IMR-90 (cell line): Measurements from ENCODE around the gene TTC7B. TPM values are rescaled to one million over a fixed set of nuclear protein-coding genes. Genes with fewer than 3 reads are reported as not detected.

Experiments
- ATAC-seq: fragments of 200-7000 bp; cut with Tn5 transposase; 2 replicates; pipeline ENCODE4 v1.9.1; 2020; ENCODE audit warnings: low read depth, mild to moderate bottlenecking, moderate library complexity
- BruUV-seq: library from RNA; stranded (reverse); fragments of 400-500 nt; replicated peaks from 2 replicates; lab custom pipeline; 2021; lab: Mats Ljungman, UMichigan
- CTCF ChIA-PET: fragments of 300-600 bp; formaldehyde crosslinking; extraction: SDS; loops from one replicate; lab custom pipeline; 2021; ENCODE audit warnings: antibody characterized with exemption; lab: Yijun Ruan, JAX
- POLR2A ChIA-PET: fragments of 300-600 bp; sonication (Branson Sonifier 250); formaldehyde crosslinking; loops from one replicate; lab custom pipeline; 2022; ENCODE audit warnings: antibody characterized with exemption; ENCODE audit not compliant: unreplicated experiment; lab: Charles Lee
- DNase-seq: peaks from one replicate; pipeline ENCODE4 v3.0.0; 2013
- H2AFZ ChIP-seq: replicated peaks from 2 replicates; pipeline ENCODE3; 2013; ENCODE audit warnings: low read length, mild to moderate bottlenecking; ENCODE audit not compliant: poor library complexity
- H2AK5ac ChIP-seq: 2 replicates; pipeline ENCODE4 v1.6.1; 2013; ENCODE audit warnings: low read depth, low read length, inconsistent platforms
- H2AK9ac ChIP-seq: replicated peaks from 2 replicates; pipeline ENCODE3; 2013; ENCODE audit warnings: mild to moderate bottlenecking, low read depth, low read length, moderate library complexity; ENCODE audit not compliant: poor library complexity
- H2BK120ac ChIP-seq: 2 replicates; pipeline ENCODE4 v1.6.1; 2013; ENCODE audit warnings: low read depth, low read length, inconsistent platforms
- H2BK15ac ChIP-seq: 3 replicates; pipeline ENCODE4 v1.6.1; 2013; ENCODE audit warnings: low read depth, low read length, inconsistent platforms
- H2BK20ac ChIP-seq: 2 replicates; pipeline ENCODE4 v1.6.1; 2013; ENCODE audit warnings: low read depth, mild to moderate bottlenecking, inconsistent platforms, low read length, moderate library complexity
- H2BK5ac ChIP-seq: 2 replicates; pipeline ENCODE4 v1.6.1; 2013; ENCODE audit warnings: mild to moderate bottlenecking, low read depth, low read length, inconsistent platforms; ENCODE audit not compliant: poor library complexity, severe bottlenecking
- H3K14ac ChIP-seq: replicated peaks from 2 replicates; pipeline ENCODE4 v1.6.1; 2013; ENCODE audit warnings: low read depth, low read length, inconsistent platforms
- H3K18ac ChIP-seq: 2 replicates; pipeline ENCODE4 v1.6.1; 2013; ENCODE audit warnings: low read depth, low read length, control low read depth
- H3K23ac ChIP-seq: 2 replicates; pipeline ENCODE4 v1.6.1; 2013; ENCODE audit warnings: low read depth, low read length, inconsistent platforms
- H3K27ac ChIP-seq: 2 replicates; pipeline ENCODE4 v1.5.1; 2013; ENCODE audit warnings: mild to moderate bottlenecking, control low read depth, low read length; ENCODE audit not compliant: insufficient read depth
- H3K27me3 ChIP-seq: 2 replicates; pipeline ENCODE4 v1.6.1; 2013; ENCODE audit warnings: low read length; ENCODE audit not compliant: control insufficient read depth, insufficient read depth
- H3K36me3 ChIP-seq: 2 replicates; pipeline ENCODE4 v1.6.1; 2013; ENCODE audit warnings: low read length, mixed read lengths; ENCODE audit not compliant: control insufficient read depth, insufficient read depth
- H3K4ac ChIP-seq: 2 replicates; pipeline ENCODE4 v1.6.1; 2013; ENCODE audit warnings: low read depth, low read length, inconsistent platforms
- H3K4me1 ChIP-seq: 2 replicates; pipeline ENCODE4 v1.6.1; 2013; ENCODE audit warnings: low read length, mixed read lengths; ENCODE audit not compliant: control insufficient read depth, insufficient read depth
- H3K4me2 ChIP-seq: 2 replicates; pipeline ENCODE4 v1.6.1; 2013; ENCODE audit warnings: low read depth, mild to moderate bottlenecking, control low read depth, low read length, moderate library complexity
- H3K4me3 ChIP-seq: 2 replicates; pipeline ENCODE4 v1.5.1; 2013; ENCODE audit warnings: low read depth, mild to moderate bottlenecking, control low read depth, low read length, moderate library complexity; ENCODE audit not compliant: insufficient read depth
- H3K56ac ChIP-seq: 2 replicates; pipeline ENCODE4 v1.6.1; 2013; ENCODE audit warnings: low read length, inconsistent platforms; ENCODE audit not compliant: insufficient read depth; ENCODE audit errors: extremely low read depth
- H3K79me1 ChIP-seq, 2 experiments: 2 replicates each; pipeline ENCODE4 v1.6.1; 2013; ENCODE audit warnings: low read length in 2 of 2, inconsistent platforms in 1 of 2, low read depth in 1 of 2
- H3K9ac ChIP-seq: 2 replicates; pipeline ENCODE4 v1.6.1; 2013; ENCODE audit warnings: low read depth, low read length, control low read depth
- H3K9me1 ChIP-seq: 2 replicates; pipeline ENCODE4 v1.6.1; 2013; ENCODE audit warnings: low read length, inconsistent platforms; ENCODE audit not compliant: insufficient read depth
- H3K9me3 ChIP-seq: 2 replicates; pipeline ENCODE4 v1.6.1; 2013; ENCODE audit warnings: low read length; ENCODE audit not compliant: control insufficient read depth, insufficient read depth
- H4K20me1 ChIP-seq: 2 replicates; pipeline ENCODE4 v1.6.1; 2013; ENCODE audit warnings: low read length, inconsistent platforms; ENCODE audit not compliant: insufficient read depth
- H4K5ac ChIP-seq: 2 replicates; pipeline ENCODE4 v1.6.1; 2013; ENCODE audit warnings: mild to moderate bottlenecking, low read depth, low read length, control low read depth
- H4K8ac ChIP-seq, 2 experiments: 2 replicates each; pipeline ENCODE4 v1.6.1; 2013; ENCODE audit warnings: low read depth in 2 of 2, low read length in 2 of 2, control low read depth in 1 of 2, inconsistent platforms in 1 of 2
- H4K91ac ChIP-seq: 2 replicates; pipeline ENCODE4 v1.6.1; 2013; ENCODE audit warnings: low read depth, low read length, inconsistent platforms; ENCODE audit not compliant: insufficient read depth
- NFE2L2 ChIP-seq: fragments of 150-350 bp; IDR thresholded peaks from 2 replicates; pipeline ENCODE4 v1.6.1; 2016; ENCODE audit warnings: low read depth, mild to moderate bottlenecking, low read length
- WGBS, 2 experiments: methylation state at CpG; one replicate each; pipeline versions ENCODE4 v1.1.5 to v1.1.7; 2013; ENCODE audit warnings: missing lambda C conversion rate in 2 of 2; ENCODE audit not compliant: insufficient read length in 1 of 2; ENCODE audit errors: extremely low coverage in 2 of 2; 5-methylcytosine and 5-hydroxymethylcytosine counted together
- dilution Hi-C: fragments of 300-500 bp; cut with HindIII; formaldehyde crosslinking; loops from one replicate; pipeline ENCODE4 v1.14.3; 2018; ENCODE audit warnings: low sequenced_read_pairs; ENCODE audit not compliant: unreplicated experiment
- in situ Hi-C: fragments of 300-500 bp; cut with MboI; formaldehyde crosslinking; loops from 3 replicates; pipeline ENCODE4 v1.14.3; 2019; ENCODE audit warnings: low sequenced_read_pairs, inconsistent platforms, mixed read lengths
- intact Hi-C: fragments of 100-400 bp; cut with micrococcal nuclease; formaldehyde crosslinking; loops from 2 replicates; pipeline ENCODE4 v1.10.0; 2022
- polyA plus RNA-seq, 3 experiments: library from polyadenylated mRNA; depleted of rRNA; stranded (reverse); fragments of >200 nt; gene quantifications; 2 replicates each; pipeline ENCODE4 v1.2.3, GENCODE V29; 2012; ENCODE audit warnings: low replicate concordance in 1 of 3
- total RNA-seq: library from RNA; depleted of rRNA; stranded (reverse); fragments of >200 nt; gene quantifications from 2 replicates; pipeline ENCODE4 v1.2.3, GENCODE V29; 2012

Gene TTC7B
- total and polyA plus RNA-seq, 2 of the 4 experiments (the other 2 are of a cell fraction): 18.1 to 35.3 TPM

DNA sequence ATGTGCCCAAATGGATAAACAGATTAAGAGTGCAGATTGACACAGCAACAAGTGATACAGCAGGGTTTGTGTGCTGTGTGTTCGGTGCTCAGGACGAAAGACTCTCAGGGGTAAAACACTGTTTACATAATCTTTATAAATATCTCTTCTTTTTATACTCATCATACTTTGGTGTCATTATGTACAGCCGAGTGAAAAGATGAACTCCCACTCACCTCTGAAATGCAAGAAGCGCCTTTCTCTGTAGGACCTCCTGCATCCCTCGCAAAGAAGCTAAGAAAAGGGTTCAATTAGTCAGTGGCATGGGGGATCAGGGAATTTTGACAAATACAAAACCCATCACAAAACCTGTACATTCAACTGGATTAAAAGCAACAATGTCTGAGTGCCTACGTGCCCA is 163.6 kb downstream of the TTC7B start:
- Histone ChIP-seq H4K20me1 (no peaks in the 10 kb centered on the region), H3K4ac (no peak overlapping the region), H3K18ac (no peak overlapping the region), H4K91ac (no peak overlapping the region), H3K36me3 (peaks cover 5% of the 10 kb centered on the region; the same call in 1 of the 2 replicates), H3K4me2 (no peak overlapping the region), H3K27ac (no peak overlapping the region), H3K14ac (no peak overlapping the region), H2BK15ac (no peak overlapping the region), H2AFZ (no peak overlapping the region), H3K9me3 (no peaks in the 10 kb centered on the region), H2AK5ac (no peak overlapping the region), H2BK20ac (no peak overlapping the region), H3K4me1 (peaks cover 6% of the 10 kb centered on the region), H3K9me1 (peaks cover 4% of the 10 kb centered on the region; the same call in 1 of the 2 replicates), H4K8ac (no peak overlapping the region), H2BK5ac (no peak overlapping the region), H3K27me3 (no peaks in the 10 kb centered on the region), H2AK9ac (no peak overlapping the region), H3K23ac (no peak overlapping the region), H3K9ac (no peak overlapping the region), H3K4me3 (no peak overlapping the region), H2BK120ac (no peak overlapping the region), H4K5ac (no peak overlapping the region), H3K79me1 (no peaks in the 10 kb centered on the region), H3K56ac (no peak overlapping the region)
- ChIA-PET POLR2A (no interaction called here), CTCF (no interaction called here)
- intact Hi-C loops: no loop called here
- ATAC-seq (no peak), DNase-seq (no peak)
- WGBS, 2 experiments: no CpG with 5 or more reads among the region's 6 CpGs
- in situ Hi-C loops: no loop called here
- dilution Hi-C loops: no loop called here
- TF ChIP-seq NFE2L2: no peak
- BruUV-seq: no TSS peak
